GM18868 (cell line): ENCODE results near the gene SLC5A10.
"Not testable (repeated sequence)": the region's sequence is repeated elsewhere in the genome, so short reads cannot be mapped to it uniquely, and the experiment has no call there.

ENCODE experiments used
- ATAC-seq: cut with Tn5 transposase; IDR thresholded peaks from one replicate; pipeline ENCODE4 v1.9.1; 2021; ENCODE audit warnings: mild to moderate bottlenecking, moderate library complexity; ENCODE audit not compliant: unreplicated experiment

The SLC5A10 gene

DNA sequence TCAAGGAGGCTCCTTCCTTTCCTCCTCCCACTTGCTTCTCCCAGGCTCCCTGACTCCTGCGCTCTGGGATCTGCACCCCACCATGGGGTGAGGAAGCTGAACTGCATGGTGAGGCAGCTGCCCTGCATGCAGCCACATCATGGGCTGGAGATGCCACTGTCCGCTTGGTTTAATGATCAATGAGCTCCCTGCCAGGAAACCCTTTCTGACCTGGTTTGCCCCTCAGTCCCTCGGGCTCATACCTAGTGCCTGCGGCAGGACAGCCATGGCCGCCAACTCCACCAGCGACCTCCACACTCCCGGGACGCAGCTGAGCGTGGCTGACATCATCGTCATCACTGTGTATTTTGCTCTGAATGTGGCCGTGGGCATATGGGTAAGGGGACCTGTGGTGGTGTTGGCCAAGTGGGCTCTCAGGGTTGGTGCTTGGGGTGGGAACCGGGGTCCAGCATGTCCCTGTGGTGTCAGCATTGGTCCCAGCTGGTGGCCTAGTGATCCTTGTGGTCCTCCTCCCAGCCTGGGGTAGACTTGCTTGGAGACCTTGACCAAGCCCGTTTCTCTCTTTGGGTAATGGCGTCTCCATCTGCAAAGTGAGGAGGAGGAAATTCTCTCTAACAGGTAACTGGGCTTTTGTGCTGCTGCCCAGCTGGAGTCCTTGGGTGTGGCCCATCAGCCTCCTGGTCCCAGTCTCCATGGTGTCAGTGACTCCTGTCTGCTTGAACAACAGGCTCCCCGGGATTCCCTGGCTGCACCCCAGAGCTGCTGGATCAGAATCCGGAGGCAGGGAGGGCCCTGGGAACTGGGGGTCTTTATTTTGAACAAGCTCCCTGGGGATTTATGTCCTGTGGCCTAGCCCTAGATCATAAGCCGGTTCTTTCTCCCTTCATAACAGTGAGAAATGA lies at the start of gene SLC5A10:
TSS of gene SLC5A10 (plus strand) at position 225 of the 902 bp plus-strand sequence. CDS start at position 266, 41 bp downstream.
- ATAC-seq, result no peak

GRCh38 chr17:18904482-18904881 lies 47.5 kb upstream of the SLC5A10 start:
- no peak for ATAC-seq

GRCh38 chr17:18905226-18905625 lies 46.7 kb upstream of the SLC5A10 start:
- ATAC-seq, result no peak

DNA sequence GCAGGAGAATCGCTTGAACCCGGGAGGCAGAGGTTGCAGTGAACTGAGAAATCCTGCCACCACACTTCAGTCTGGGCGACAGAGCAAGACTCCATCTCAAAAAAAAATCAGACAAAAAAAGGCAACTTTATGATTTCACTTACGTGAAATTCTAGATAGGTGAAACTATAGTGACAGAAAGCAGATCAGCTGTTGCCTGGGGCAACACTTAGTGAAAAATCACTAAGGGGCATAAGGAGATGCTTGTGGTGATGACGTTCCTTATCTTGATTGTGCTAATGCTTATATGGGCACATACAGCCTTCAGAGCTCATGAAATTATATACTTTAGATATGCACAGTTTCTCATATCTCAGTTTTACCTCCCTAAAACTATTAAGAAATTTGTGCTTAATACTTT lies 41.6 kb upstream of the SLC5A10 start:
- ATAC-seq, result no peak

GRCh38 chr17:18910881-18911280 lies 41.1 kb upstream of the SLC5A10 start:
- ATAC-seq, result no peak

DNA sequence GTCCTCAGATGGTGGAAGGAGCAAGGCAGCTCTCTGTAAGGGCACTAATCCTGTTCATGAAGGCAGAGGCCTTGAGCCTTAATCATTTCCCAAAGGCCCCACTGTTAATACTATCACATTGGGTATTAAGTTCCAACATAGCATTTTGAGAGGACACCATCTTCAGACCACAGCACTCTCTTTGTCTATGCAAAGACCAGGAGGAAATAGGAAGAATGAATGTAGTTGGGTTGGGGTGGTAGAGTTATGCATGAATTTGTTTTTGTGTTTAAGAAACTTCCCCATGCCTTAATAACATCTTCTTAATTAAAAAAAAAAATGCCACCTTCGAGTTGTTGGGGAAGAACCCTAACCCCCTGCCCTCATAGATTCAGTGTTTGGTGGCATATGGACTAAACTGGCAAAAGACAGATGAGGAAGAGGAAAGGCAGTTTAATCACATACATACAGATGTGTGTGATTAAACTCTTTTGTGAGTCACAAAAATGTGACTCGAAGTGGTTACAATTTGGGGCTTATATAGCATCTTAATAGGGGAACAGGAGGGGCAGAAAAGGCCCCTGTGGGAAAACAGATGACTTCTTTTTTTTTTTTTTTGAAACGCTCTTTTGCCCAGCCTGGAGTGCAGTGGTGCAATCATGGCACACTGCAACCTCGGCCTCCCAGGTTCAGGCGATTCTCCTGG lies 35.0 kb upstream of the SLC5A10 start:
- no peak for ATAC-seq

- no peak for ATAC-seq
These were observed 34.4 kb upstream of the SLC5A10 start for GRCh38 chr17:18917506-18918032.

- no peak for ATAC-seq
These were observed 32.0 kb upstream of the SLC5A10 start for GRCh38 chr17:18919963-18920362.

- no peak for ATAC-seq
These were observed 31.0 kb upstream of the SLC5A10 start for GRCh38 chr17:18920911-18921441.

DNA sequence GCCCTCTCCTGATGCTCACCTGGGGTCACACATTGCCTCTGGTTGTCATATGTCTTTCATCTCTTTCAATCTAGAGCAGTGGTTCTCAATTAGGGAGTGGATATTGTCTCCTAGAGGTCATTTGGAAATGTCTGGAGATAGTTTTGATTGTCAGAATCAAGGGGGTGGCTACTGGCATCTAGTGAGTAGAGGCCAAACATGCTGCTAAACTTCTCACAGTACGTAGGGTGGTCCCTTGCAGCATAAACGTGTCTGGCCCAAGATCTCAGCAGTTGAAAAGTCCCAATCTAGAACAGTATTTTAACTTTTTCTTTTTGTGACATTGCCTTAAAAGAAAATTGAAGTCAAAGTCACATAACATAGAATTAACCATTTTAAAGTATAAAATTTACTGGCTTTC lies 30.5 kb upstream of the SLC5A10 start:
- ATAC-seq, result no peak

DNA sequence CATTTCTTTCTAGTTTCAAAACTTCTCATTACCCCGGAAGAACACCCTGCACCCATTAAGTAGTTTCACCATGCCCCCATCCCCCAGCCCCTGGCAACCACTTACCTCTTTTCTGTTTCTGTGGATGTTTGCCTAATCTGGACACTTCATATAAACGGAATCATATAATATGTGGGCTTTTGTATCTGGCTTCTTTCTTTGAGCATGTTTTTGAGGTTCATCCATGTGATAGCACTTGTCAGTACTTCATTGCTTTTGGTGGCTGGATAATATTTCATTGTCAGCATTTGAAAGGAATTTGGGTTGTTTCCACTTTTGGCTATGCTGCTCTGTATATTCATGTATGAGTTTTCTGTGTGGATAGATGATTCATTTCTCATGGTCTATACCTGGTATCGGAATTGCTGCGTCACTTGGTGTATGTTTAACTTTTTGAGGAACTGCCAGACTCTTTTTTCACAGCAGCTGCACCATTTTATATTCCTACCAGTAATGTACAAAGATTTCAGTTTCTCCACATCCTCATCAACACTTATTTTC lies 30.0 kb upstream of the SLC5A10 start:
- ATAC-seq, result peak; percentile 76

DNA sequence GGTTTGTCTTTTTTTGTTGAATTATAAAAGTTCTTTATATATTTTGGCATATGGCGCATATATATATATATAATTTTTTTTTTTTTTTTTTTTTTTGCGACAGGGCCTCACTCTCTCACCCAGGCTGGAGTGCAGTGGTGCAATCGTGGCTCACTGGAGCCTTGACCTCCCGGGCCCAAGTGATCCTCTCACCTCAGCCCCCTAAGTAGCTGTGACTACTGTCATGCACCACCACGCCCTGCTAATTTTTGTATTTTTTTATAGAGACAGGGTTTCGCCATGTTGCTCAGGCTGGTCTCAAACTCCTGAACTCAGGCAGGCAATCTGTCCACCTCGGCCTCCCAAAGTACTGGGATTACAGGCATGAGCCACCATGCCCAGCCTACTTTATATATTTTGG lies 29.4 kb upstream of the SLC5A10 start:
- ATAC-seq, result not testable (repeated sequence)

DNA sequence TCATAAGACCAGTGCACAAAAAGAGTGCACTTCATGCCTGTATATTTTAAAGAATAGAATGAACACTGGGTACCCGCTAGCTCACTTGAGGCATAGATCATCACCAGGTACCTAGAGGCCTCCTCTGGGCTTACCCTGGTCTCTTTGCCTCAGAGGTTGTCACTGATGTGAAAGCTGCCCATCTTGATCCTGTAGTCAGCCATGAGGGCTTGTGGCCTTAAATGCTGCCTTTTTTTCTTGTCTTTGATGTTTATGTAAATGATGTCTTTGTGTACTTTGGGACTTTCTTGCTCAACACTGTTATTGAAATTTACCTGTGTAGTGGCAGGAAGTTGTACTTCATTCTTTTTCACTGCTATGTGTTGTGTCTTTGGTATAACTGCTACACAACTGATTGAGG lies 26.8 kb upstream of the SLC5A10 start:
- ATAC-seq, result no peak

DNA sequence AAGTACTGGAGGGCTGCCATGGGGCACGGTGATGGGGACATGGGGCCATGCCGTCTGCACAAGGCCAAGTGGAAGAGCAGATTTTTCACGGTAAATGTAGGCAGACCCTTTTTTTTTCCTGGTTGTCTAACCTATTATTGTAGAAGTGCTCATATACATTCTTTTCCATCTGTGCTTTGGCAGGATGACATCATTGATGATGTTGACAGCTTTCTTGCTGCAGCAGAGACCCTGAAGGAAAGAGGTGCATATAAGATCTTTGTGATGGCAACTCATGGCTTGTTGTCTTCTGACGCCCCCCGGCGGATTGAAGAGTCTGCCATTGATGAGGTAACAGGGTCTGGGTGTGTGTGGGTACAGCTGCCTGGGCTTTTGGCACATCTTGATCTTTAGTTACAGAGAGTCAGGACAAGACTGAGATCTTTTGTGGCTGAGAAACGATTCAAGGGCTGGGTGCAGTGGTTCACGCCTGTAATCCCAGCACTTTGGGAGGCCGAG lies 23.3 kb upstream of the SLC5A10 start:
- no peak for ATAC-seq

DNA sequence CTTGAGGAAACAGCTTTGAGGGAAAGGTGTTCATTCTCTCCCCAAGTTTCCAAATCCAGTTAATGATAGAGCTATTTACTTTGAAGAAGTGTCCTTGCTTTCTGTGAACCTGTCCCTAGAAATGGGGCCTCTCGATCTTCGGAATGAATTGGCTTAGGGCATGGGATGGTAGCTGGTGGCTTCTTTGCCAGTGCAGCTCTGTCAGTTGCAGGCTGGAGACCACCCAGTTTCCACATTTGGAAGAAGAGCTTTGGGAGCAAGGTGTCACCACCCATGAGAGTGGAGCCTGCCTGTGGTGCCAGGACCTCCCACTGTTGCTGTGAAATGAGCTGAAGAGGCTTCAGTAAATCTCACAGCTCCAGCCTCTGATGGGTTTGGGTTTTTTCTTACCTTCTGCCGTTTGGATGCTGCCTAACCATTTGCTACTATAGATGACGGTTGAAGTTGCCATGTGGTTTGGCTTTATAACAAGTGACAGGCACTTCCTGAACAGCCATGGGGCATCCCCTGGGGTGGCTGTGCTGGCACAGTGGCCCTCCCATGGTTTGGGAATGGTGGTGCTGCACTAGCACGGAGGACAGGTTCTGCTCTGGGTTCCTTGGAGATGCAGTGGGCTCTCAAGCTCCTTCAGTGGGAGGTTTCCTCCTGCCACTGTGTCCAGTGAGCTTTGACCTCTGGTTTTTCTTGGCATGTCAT lies 19.5 kb upstream of the SLC5A10 start:
- ATAC-seq, result no peak

DNA sequence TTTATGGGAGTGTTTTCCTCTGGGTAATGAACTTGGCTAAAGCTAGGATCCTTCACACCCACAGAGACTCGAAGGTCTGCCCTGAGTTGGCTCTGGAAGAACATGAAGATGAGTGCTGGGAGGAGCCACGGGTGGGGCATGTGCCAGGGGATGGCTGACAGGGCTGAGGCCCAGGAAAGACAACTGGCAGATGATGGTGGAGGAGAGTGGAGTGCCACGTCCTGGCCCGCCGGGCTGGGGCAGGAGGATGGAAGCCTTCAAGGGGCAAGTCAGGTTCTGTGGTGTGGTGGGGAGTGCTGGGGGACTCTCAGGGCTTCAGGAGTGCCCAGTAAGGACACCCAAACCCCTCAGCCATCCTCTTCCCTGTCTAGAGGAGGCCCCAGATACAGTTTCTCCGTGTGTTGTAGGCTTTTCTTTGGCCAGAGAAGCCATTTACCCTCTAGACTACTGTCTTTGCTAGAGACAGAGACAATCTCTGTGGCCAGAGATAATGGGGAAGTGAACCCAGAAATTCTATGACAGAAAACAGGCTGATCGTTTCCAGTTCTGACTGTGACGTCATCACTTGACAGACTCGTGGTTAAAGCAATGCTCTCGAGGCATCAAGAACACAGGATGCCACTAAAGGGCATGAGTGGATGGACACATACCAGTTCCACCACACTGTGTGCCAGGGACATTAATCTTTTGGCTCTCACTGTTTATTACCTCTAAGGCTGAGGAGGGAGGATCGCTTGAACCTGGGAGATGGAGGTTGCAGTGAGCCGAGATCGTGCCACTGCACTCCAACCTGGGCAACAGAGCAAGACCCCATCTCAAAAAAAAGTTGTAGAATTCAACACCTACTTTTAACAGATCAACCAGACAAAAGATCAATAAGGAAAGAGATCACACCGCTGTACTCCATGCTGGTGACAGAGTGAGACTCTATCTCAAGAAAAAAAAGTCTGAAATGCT lies 18.6 kb upstream of the SLC5A10 start:
- no peak for ATAC-seq

GRCh38 chr17:18937981-18938691 lies 13.8 kb upstream of the SLC5A10 start:
- no peak for ATAC-seq

DNA sequence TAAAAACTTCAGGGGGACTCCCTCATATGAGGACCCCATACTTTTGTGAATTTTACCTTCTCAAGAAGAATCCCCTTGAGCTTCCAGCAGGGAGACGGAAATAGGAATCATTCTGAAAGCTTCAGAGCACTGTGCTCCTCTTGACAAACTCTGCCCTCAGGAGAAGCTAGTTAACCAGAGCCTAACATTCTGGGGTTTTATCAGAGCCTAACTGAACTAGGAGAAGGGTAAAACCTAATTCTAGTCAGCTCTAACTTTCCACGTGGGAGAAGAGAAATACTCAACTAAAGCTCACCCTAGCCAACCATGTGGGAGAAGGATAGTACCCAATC lies 13.3 kb upstream of the SLC5A10 start:
- ATAC-seq, result no peak

DNA sequence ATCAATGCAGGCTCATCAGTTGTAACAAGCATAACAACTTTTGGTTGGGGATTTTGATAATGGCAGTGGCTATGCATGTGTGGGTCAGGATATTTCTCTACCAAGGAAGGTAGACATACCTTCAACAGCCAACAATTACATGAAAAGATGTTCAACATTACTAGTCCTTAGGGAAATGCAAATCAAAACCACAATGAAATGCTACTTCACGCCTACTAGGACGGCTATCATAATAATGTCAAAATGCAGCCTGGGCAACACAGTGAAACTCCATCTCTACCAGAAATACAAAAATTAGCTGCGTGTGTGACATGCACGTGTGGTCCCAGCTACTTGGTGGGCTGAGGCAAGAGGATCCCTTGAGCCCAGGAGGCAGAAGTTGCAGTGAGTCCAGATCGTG lies 7.3 kb upstream of the SLC5A10 start:
- ATAC-seq, result no peak
